OCI-M2 (cell line): Measurements from ENCODE around the gene MRGPRG.

Experiments used
- DNase-seq: peaks from one replicate; lab custom pipeline; 2025; ENCODE audit not compliant: unreplicated experiment; lab: John Stamatoyannopoulos, UW

MRGPRG gene

DNA sequence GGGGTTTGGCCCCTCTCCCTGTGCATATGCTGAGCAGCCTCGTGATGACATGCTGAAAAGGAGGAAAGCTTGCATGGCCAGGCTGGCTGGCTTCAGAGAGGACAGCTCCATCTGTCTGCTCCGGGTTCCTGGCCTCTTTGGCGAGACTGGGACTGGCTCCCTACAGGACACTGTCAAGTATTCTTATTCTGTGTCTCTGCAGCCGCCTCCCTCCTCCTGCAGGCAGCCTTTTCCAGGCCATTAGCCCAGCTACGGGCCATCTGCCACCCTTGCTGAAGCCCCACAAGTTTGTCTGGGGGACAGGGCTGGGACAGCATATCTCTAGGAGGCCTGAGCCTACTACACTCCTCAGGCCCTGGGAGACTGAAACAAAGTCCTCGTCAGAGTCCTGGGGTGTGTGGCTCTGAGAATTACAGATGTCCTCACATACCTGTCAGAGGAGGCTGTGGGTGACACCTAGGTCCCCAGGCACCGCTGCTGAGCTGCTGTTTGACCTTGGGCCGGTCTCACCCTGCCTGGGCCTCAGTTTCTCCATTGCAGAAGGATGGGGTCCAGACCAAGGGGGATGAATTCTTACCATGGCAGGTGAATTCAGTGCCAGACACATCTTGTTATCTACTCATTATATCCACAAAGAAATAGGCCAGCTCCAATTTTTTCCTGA is 11.0 kb downstream of the MRGPRG start:
- no peak for DNase-seq

DNA sequence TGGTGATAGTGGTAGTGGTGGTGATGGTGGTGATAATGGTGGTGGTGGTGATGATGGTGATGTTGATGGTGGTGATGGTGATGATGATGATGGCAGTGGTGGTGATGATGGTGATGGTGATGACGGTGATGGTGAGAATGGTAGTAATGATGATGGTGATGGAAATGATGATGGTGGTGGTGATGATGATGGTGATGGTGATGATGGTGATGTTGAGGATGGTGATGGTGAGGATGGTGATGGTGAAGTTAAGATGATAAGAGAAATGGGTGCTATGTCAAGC is 11.8 kb downstream of the MRGPRG start:
- DNase-seq, result no peak

DNA sequence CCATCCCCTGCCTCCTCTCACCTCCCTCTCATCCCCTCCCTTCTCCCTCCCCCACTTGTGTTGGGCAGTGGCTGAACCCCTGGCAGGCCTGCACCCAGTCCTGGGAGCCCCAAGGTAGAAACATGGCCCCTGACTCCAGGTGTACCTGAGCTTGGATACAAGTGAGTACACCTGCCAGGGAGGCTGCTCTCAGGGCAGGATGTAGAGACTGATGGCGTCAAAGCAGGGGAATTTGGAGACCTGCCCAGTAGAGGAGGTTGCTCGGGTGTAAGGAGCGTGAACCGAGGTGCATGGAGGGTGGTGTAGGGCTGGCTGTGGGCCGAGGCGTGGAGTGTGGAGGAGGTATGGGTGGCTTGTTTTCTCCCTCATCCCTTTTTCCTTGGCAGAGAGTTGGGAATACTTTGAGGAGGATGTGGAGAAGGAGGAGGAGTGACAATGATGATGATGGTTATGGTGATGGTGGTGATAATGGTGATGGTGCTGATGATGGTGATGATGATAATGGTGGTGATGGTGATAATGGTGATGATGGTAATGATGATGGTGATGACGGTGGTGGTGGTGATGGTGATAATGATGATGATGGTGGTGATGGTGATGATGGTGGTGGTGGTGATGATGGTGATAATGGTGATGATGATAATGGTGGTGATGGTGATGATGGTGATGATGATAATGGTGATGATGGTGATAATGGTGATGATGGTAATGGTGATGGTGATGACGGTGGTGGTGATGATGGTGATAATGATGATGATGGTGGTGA is 12.3 kb downstream of the MRGPRG start:
- DNase-seq, result no peak

DNA sequence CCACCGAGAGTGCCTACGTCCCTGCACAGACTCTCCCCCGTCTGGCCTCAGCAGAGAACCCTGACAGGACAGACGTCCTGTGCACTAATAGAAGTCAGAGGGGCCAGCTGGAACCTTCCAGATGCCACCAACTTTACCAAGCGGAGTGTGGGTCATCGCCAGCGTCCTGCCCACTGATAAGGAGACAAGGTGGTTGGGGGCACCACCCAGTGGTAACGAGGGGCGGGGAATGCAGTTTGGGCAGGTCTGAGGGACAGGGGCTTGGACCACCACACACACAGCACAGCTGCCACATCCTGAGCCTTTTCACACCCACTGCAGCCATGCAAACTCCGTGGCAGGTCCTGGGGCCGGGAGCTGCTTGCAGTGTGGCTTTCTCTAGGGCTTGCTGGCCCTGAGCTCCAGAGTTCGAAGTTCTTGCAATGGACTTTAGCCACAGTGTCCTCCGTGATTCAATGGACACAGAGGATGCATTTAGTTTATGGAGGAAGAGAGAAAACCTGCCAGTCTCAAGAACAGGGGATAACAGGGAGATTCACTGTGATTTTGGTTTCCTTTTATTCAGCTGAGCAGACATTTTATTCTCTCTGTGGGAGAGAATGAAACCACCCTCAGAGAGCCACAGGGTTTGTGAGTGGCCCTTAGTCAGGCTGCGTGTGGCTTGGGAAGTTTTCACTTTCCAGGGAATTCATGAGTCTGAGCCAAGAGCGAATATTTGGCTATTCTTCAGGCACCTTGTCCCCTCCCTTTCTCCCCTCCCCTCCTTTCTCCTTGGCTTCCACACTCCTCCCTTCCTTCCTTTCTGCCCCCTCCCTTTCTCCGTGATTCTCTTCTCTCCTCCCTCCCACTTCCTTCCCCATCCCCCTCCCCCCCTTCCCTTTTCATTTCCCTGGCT is 13.1 kb downstream of the MRGPRG start:
- no peak for DNase-seq

DNA sequence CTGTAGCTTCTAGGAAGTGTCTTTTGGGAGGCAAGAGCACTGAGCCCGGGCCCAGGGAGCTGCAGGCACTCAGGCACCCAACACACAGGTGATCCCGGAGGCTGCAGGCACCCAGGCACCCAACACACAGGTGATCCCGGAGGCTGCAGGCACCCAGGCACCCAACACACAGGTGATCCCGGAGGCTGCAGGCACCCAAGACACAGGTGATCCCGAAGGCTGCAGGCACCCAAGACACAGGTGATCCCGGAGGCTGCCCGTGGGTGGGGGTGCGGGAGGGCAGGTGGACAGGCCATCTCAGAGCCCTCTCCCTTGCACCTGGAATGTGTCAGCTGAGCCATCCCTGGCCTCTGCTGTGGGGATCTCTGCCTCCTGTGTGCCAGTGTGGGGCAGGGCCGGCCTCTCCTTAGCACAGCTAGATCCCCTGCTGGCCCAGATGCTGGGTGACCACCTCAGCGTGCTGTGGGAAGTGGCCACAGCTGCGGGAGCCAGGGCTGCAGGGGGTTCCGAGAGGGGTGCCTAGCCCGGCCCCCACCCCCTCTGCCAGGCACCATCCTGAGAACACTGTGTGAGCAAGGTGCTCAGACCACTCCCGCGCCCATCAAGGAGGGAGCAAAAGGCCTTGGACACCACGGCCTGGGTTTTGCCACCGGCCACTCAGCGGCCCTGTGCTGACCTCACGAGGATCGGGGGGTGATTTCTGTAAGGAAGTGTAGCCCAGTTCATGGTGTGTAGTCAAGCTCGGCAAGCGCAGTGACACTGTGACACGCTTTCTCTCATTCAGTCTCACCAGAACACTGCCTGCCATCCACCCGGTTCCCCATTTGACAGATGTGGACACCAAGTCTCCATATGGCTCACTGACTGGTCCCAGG is 14.2 kb downstream of the MRGPRG start:
- no peak for DNase-seq

DNA sequence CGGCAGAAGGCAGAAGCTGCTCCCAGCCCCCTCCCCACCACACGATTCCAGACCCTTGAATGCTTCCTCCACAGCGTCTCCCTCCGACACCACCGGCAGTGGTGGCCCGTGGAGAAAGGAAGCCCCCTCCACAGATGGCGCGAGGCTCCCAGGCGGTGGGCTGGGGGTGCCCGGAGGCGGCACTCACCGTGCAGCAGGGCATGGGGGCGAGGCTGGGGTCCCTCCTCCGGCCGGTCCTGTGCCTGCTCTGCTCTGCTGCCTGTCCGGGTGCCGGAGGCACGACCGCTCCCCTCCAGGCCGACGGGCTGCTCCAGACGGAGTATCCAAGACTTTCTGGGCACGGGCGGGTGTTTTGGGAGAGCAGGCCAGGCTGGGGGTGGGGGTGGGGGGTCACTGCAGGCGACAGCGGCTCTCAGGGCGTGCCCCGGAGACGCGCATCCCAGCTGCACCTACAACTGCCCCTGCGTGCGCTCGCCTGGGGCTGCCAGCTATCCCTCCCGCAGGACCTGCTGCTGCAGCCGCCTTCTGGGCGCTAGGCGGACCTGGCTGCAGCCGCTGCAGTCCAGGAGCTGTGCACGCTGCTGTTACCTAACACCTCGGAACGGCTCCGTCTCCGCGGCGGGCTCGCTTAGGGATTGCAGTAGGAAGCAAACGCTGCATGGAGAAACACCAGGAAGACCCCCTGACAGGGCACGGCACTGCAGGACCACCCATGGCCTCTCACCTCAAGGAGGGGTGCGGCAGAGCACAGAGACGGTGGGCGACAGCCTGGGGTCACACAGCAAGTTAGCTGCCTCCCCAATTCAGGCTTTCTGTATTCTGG is 15.2 kb downstream of the MRGPRG start:
- no peak for DNase-seq

DNA sequence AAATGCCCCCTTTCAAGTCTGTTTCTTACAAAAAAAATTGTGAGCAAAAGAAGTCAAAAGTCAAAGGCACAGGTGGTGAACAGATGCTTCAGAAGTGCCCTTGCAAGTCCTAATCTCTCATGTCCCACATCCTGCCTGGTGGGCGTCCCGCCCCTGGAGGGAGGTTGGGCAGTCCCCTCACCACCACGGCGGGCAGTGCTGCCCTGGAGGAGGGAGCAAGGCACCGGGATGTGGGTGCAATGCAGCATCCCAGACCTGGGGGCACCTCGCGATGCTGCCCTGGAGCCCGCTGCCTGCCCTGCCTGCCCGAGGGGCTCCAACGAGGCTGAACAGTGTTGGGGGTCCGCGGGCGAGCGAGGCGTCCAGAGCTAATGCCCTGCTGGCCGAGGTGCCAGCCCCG is 15.9 kb downstream of the MRGPRG start:
- no peak for DNase-seq

DNA sequence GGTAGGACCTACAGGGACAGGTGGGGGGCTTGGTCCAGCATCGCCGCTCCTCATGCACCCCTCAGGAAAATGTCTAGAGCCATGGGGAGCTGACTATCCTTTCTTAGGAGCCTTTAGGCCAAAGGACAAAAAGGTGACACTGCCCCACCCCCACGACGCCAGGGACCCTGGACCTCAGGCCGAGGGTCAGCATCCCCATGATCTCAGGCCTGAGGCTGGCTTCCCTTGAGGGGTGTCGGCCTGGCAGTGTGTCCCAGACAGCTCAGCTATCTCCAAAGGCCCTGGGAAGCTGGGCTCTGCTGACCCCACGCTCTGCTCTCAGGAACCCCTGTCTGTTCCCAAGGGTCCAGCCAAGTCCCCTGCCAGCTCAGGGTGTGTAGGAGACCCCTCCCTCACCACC is 16.3 kb downstream of the MRGPRG start:
- no peak for DNase-seq

DNA sequence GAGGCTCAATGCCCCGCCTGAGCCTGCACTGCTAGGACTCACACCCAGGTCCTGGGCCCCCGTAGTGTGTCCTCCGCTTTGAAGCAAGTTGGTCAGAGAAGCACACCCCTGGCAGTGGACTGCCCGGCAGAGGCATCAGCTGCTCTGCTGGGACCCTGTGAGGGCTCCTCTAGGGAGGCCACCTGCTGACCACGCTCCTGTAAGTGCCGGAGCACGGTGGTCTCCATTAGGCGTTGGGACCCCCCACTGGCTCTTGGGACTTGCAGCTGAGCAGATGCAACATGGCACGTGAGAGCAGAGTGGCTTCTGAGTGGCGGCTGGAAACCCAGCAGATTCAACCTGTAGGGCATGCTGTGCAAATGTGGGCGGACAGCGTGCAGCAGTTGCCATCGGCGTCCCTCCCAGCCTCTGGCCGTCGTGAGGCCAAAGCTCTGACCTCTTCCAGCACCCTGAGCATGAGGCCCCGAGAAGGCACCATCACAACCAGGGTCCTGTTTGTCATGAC is 16.9 kb downstream of the MRGPRG start:
- DNase-seq, result no peak

DNA sequence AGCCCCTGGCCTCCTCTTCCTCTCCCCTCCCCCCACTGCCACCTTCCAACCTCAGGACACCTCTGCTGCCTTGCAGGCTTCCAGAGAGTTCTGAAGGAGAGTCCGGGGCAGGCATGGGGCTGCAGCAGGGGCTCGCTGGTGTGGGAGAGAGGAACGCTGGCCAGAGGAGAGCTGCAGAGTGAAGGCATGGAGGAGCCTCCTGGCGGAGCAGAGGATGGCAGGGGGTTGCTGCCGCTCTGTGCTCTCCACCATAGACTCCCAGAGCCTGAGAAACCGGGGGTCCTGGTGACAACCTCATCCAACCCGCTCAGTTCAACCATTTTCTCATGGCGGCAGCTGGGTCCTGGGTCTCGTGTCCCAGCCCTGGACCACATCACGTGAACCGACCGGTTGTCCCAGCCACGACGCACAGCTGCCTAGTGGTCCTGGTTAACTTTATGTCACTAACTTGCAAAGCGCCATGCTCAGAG is 17.5 kb downstream of the MRGPRG start:
- DNase-seq, result no peak

DNA sequence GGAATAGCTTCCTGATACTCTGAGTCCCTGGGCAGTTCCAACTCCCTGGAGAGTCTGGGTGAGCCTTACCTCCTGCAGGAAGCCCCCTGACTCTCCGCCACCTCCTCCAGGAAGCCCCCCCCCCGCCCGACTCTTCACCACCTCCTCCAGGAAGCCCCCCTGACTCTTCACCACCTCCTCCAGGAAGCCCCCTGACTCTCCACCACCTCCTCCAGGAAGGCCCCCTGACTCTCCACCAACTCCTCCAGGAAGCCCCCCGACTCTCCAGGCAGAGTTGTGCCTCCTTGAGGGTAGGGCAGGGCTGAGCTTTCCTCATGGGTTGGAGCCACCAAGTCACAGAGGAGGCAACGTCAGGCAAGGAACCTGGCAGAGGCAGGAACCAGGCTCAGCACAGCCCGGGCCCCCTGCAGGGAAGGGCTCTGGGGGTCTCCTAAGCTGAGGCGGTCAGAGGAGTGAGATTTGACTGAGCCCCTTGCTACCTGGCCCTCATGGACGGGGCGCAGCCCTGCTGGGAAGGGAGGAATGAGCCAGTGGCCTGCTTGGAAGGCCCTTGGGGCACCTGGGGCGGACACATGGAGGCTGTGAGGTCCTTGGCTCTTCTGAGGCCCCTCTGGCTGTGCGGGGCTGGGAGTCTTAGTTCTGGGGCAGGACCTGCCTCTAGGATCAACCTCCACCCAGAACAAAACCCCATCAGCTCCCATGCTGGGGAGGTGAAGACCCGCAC is 18.1 kb downstream of the MRGPRG start:
- no peak for DNase-seq

DNA sequence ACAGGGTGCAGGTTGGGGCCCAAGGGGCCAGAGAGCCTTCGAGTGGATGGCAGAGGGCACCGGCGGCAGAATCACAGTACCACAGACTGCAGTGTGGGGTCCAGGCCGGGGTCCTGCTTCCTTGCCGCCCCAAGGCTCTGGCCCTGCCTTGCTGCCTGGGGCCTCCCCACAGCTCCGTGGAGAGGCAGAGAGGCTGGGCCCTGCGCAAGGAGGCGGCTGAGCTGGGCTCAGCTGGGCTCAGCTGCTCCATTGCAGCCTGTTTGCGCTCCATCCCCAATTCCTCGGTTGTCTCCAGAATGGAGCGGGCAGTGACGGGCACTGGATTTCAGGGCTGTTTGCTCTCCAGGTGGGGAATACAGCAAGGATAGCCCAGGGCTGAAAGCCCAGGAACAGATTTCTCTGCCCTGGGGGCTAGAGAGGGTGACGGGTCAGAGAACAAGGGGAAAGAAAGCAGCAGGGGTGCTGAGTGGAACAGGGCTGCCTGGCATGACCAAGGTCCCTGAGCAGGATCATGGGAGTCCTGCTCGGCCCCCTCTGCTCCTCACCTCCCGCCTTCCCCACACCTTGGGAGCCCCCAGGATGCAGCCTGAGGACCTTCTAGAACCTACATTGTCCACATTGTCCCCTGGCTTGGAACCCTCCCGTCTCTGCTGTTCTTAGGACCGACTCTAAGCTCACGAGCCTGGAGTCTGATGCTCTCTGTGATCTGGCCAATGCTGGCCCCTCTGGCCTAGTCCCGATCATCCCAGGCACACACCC is 18.9 kb downstream of the MRGPRG start:
- DNase-seq, result no peak

DNA sequence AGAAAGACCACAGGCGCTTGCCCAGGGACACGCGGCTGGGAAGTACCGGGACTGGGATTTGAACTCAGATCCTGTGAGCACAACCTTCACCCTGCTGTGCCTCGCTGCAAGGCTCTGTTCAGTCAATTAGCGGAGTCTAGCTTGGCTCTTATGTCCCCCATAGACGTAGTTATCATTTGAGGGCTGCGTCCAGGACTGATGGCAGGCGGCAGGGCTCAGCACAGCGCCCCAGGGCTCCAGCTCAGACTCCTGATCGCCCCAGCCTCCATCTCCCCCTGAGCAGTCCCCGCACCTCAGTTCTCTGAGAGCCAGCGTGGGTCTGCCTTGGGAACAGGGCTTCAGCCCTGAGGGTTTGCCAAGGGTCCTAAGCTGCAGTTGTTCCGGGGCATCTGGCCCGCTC is 19.8 kb downstream of the MRGPRG start:
- DNase-seq, result no peak

DNA sequence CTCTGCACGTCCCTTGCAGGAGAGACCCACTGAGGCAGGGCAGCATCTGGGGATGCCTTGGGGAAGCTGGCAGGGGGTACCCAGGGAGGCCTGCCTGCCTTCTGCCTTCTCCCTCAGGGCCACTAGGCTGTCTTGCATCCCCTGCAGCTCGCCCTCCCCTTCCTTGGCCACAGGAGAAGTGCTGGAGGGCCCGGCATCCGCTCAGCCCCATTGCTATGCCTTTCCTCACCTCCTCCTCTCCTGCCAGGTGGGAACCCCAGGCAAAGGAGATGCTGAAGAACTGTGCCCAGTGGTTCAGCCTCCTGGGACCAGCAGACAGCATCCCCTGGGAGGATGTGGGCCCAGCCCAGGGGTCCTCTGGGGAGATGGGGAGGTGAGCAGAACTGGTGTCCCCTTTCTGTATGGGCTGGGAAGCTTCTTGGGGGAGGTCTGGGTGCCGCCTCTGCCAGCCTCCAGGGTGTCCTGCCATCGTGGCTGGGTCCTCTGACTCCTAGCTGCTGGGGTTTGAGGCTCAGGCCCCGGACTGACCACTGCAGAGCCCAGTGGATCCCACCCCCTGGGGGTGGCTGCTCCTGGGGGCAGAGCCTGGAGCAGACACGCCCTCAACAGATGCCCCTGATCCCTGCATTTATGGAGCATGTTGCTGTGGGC is 20.6 kb downstream of the MRGPRG start:
- no peak for DNase-seq

DNA sequence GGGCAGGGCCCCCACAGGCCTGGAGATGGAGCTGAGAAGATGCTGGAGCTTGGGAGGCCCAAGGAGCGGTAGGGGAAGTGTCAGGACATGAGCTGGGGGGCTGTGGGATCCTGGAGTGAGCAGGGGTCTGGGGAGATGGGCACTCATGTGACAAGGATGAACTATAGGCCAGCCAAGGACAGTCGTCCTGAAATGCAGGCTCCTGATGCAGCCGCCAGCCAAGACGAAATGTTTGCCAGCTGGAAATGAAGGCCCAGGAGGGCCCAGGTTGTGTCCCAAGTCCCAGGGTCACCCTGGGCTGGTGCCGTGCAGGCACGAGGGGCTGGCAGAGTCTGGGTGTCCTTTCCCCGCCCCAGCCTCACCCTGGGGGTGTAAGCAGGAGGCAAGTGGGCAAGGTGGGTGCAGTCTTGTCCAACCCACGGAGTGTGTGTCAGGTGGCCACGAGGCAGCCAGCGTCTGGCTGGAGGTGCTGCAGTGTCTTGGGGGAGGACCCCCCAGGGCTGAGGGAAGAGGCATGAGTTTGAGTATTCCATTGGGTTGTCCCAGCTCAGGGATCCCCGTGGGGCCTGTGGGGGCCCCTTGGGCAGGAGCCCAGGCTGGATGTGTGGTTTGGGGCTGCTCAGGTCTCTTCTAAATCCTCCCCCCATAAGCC is 21.4 kb downstream of the MRGPRG start:
- DNase-seq, result no peak

DNA sequence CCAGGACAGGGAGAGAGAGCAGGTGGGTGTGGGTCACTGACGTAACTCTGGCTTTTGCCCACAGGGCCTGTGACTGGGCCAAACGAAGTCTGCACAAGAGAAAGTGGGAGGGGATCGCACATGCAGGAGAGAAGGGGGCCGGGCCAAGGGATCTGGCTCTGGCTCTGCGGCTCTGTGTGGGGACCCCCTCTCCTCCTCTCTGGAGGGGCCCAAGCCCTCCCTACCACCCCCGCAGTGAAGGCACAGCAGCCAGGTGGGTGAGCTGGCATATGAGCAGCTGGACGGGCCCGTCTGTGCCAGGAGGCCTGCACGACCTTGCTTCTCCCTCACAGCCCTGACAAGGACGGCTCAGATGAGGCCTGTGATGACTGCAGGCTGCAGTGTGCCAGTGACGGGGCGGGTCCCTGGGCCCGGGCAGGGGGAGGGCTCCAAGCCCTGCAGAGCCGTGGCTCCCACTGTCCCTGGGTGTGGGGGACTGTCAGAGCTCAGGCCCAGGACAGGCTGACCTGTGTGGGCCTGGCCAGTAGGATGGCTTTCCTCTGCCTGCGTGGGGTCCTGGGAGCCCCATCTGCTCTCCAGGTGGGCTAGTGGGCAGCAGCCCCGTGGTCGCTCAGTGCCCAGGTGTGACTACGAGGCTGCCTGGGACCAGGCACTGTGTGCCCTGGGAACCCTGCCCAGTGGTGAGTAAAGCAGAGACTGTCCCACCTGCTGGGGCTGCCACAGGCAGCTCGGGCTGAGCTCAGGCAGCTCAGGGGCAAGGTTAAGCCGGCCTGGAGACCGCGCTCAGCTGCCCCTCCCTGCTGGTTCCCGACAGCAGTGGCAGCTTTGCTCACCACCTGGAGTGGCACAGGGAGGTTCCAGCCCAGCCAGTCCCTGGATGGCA is 22.2 kb downstream of the MRGPRG start:
- no peak for DNase-seq
